NCI-H1694 treated with DMSO at 0.1 percent for 48 hours (cell line): Measurements from ENCODE around the gene XPO1.

Source experiments
- DNase-seq: peaks from one replicate; lab custom pipeline; 2025; lab: John Stamatoyannopoulos, UW

The XPO1 gene

DNA sequence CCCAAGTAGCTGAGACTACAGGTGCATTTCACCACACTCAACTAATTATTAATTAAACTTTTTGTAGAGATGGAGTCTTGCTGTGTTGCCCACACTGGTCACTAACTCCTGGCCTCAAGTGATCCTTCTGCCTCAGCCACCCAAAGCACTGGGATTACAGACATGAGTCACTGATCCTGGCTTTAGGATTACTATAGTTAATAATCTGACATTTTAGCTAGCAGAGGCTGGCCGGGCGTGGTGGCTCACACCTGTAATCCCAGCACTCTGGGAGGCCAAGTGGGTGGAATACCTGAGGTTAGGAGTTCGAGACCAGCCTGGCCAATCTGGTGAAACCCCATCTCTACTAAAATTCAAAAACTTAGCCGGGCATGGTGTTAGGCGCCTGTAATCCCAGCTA, 106.8 kb downstream of the XPO1 start:
- no peak for DNase-seq
